GM12872 (cell line): ENCODE measurements around the gene ZSCAN2.

ENCODE experiments used
- CTCF ChIP-seq: IDR thresholded peaks from 3 replicates; pipeline ENCODE4 v1.5.1; 2011; ENCODE audit warnings: low read depth, mild to moderate bottlenecking, low read length, moderate library complexity; ENCODE audit not compliant: insufficient read depth

ZSCAN2 gene

GRCh38 chr15:84643838-84644237, 43.0 kb downstream of the ZSCAN2 start:
- TF ChIP-seq CTCF = no peak

GRCh38 chr15:84645496-84645895, 44.7 kb downstream of the ZSCAN2 start:
- TF ChIP-seq CTCF = no peak

DNA sequence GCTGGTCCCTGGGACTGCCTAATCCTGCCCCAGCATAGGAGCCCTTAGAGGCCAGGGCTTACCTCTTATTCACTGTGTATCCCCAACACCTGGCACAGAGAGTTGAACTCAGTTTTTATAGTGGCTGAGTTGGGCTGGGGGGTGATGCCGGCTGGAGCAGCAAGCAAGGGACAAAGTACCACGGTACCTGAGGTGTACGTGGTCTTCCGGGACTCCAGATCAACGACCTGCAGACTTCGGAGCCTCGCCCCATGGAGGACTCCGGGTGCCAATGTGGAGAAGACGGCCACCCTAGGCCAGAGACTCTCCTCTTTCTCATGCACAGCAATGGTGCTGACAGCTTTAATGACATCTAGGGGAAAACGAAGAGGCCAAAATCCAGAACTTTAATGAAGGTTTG, 45.2 kb downstream of the ZSCAN2 start:
- TF ChIP-seq CTCF = no peak

DNA sequence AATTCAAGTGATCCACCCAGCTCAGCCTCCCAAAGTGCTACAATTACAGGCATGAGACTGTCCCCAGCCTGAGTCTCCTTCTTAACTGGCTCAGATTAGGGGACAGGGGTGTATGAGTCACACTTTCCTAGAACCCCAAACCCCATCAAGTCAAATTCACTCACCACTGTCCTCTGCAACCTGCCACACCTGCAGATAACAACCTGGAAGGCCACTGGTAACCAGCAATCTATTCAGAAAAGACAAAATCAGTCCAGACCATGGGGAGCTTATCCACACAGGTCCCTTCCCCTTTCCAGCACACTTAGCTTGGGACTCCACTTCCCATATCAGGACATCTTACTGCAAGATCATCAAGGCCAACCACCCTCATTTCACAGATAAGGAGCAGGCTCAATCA, 46.9 kb downstream of the ZSCAN2 start:
- TF ChIP-seq CTCF = no peak

DNA sequence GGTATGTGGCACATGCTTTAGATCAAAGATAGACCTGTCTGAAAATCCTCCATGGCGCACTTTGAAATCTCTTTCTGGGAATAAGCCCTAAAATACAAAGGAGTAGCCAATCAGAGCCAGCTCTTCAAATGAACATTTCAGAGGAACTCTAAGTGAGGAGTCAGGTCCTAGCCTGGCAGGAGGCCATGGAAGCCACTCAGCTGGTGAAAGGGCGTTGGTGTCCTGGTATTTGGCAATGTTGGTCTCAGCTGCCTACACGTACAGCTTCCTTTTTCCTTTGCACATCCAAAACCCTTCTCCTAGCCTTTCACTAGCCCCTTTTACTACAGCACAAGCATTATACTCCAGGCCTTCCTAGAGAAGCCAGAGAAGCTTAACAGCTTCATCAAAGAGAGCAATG, 47.7 kb downstream of the ZSCAN2 start:
- TF ChIP-seq CTCF = no peak

DNA sequence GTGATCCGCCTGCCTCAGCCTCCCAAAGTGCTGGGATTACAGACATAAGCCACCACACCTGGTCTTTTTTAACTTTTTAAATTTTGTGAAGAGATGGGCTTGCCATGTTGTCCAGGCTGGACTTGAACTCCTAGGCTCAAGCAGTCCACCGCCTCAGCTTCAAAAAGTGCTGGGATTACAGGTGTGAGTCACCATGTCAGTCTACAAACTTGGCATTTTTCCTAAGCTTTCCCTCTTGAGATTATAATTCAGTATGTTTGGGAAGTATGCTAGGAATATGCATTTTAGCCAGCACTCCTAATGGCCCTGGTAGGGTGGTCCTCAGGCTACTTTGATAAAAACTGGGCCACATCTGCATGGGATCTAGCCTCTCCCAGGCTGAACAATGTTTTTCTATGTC, 48.9 kb downstream of the ZSCAN2 start:
- no peak for TF ChIP-seq CTCF

DNA sequence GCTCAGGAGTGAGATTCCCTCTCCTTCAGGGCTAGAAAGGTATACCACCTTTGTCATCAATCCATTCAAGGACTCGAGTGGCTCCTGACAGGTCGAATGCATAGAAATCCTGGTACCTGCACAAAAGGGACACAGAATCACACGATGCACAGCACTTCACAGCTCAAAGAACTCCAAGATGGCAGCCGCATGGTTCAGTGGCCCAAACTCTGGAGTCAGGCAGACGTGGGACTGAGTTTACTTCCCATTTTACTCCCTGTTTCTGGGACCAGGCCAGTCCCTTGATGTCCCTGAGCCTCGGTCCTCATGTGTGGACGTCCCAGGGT, 52.7 kb downstream of the ZSCAN2 start:
- no peak for TF ChIP-seq CTCF
